HepG2 (cell line): ENCODE data around the gene GLIS1. TPM values are rescaled to one million over a fixed set of nuclear protein-coding genes. Genes with fewer than 3 reads are reported as not detected.

Experiments
- ATAC-seq: fragments of 200-7000 bp; cut with Tn5 transposase; 3 replicates; pipeline ENCODE4 v1.9.1; 2020; ENCODE audit warnings: mild to moderate bottlenecking, moderate library complexity
- BruUV-seq: library from RNA; stranded (reverse); fragments of 400-500 nt; replicated peaks from 2 replicates; lab custom pipeline; 2021; lab: Mats Ljungman, UMichigan
- CTCF ChIA-PET: fragments of 300-600 bp; formaldehyde crosslinking; extraction: SDS; loops from one replicate; lab custom pipeline; 2021; ENCODE audit warnings: low total read pairs, inconsistent platforms, low intra/inter-chr PET ratio; lab: Yijun Ruan, JAX
- POLR2A ChIA-PET: fragments of 350-600 bp; sonication (Branson Sonifier 250); formaldehyde crosslinking; loops from one replicate; lab custom pipeline; 2020; ENCODE audit warnings: antibody characterized with exemption, inconsistent platforms; lab: Yijun Ruan, JAX
- DNase-seq: peaks from one replicate; pipeline ENCODE4 v3.0.0-alpha.2; 2015; ENCODE audit warnings: low spot score
- FAIRE-seq: peaks from 3 replicates; lab custom pipeline; 2011; peaks lifted over from hg19 to GRCh38; lab: Jason Lieb, UNC
- H2AFZ ChIP-seq: one replicate; pipeline ENCODE4 v1.6.1; 2011; ENCODE audit warnings: low read length, inconsistent platforms
- H3K27ac ChIP-seq: fragments of 300-600 bp; 3 replicates; pipeline ENCODE4 v1.8.0; 2011; ENCODE audit warnings: mixed run types, mild to moderate bottlenecking, mixed read lengths, low read length, inconsistent platforms; ENCODE audit not compliant: insufficient read depth; ENCODE audit errors: extremely low read length
- H3K27me3 ChIP-seq, 2 experiments: fragments of 200-600 bp in 1 of 2; 2 replicates in 1 of 2; 3 replicates in 1 of 2; pipeline versions ENCODE4 v1.6.0 to v1.8.0; 2011; ENCODE audit warnings: low read length in 2 of 2, mild to moderate bottlenecking in 2 of 2, moderate library complexity in 2 of 2, inconsistent platforms in 1 of 2; ENCODE audit not compliant: insufficient read depth in 2 of 2, control insufficient read depth in 1 of 2
- H3K36me3 ChIP-seq, 2 experiments: fragments of 200-600 bp in 1 of 2; replicated peaks in 1 of 2; 2 replicates in 1 of 2; 3 replicates in 1 of 2; pipeline versions ENCODE4 v1.5.1 to v1.8.0; 2011; ENCODE audit warnings: low read length in 2 of 2, inconsistent platforms in 1 of 2; ENCODE audit not compliant: insufficient read depth in 2 of 2, control insufficient read depth in 1 of 2
- H3K4me1 ChIP-seq: 2 replicates; pipeline ENCODE4 v1.5.1; 2012; ENCODE audit warnings: low read length, inconsistent platforms; ENCODE audit not compliant: insufficient read depth
- H3K4me2 ChIP-seq: 2 replicates; pipeline ENCODE4 v1.6.0; 2011; ENCODE audit warnings: low read depth, low read length, inconsistent platforms
- H3K4me3 ChIP-seq, 3 experiments: fragments of 200-600 bp in 1 of 3; sonication (generic), shearing (Covaris generic) in 1 of 3; replicated peaks in 1 of 3; 2 replicates each; pipeline ENCODE4 v1.5.1; 2011 to 2016; ENCODE audit warnings: low read length in 3 of 3, inconsistent platforms in 2 of 3, low read depth in 2 of 3, mild to moderate bottlenecking in 2 of 3, control low read depth in 1 of 3, mixed read lengths in 1 of 3; ENCODE audit not compliant: insufficient read depth in 1 of 3
- H3K79me2 ChIP-seq: one replicate; pipeline ENCODE4 v1.6.1; 2011; ENCODE audit warnings: low read length, inconsistent platforms; ENCODE audit not compliant: insufficient read depth
- H3K9ac ChIP-seq: 2 replicates; pipeline ENCODE4 v1.6.0; 2011; ENCODE audit warnings: mild to moderate bottlenecking, low read depth, low read length, inconsistent platforms; ENCODE audit not compliant: insufficient read depth
- H3K9me3 ChIP-seq: 2 replicates; pipeline ENCODE4 v1.5.1; 2012; ENCODE audit warnings: mild to moderate bottlenecking, low read length
- H4K20me1 ChIP-seq: 2 replicates; pipeline ENCODE4 v1.6.0; 2011; ENCODE audit warnings: inconsistent platforms, mild to moderate bottlenecking, low read length, moderate library complexity; ENCODE audit not compliant: insufficient read depth
- ARNT ChIP-seq: fragments of 450-650 bp; IDR thresholded peaks from 2 replicates; pipeline ENCODE4 v1.6.1; 2017
- CHCHD3 ChIP-seq: sonication (generic); formaldehyde crosslinking; IDR thresholded peaks from 2 replicates; pipeline ENCODE4 v1.8.0; 2022; ENCODE audit warnings: mild to moderate bottlenecking, missing genetic modification reagents, moderate library complexity
- EZH2 ChIP-seq: conservative IDR thresholded peaks from 2 replicates; pipeline ENCODE4 v1.6.1; 2012; ENCODE audit warnings: mild to moderate bottlenecking, low read depth, low read length, moderate library complexity
- KDM5B ChIP-seq: sonication (generic); formaldehyde crosslinking; IDR thresholded peaks from 2 replicates; pipeline ENCODE4 v1.4.0; 2020; ENCODE audit warnings: missing genetic modification reagents, mild to moderate bottlenecking, borderline replicate concordance
- MBD4 ChIP-seq: IDR thresholded peaks from 2 replicates; pipeline ENCODE4 v1.6.1; 2012; ENCODE audit warnings: low read length, inconsistent platforms, borderline replicate concordance
- NFKBIZ ChIP-seq: IDR thresholded peaks from 2 replicates; pipeline ENCODE4 v1.6.1; 2018; ENCODE audit warnings: missing genetic modification reagents, missing compliant biosample characterization
- NFYC ChIP-seq: IDR thresholded peaks from 2 replicates; pipeline ENCODE4 v1.6.1; 2016; ENCODE audit warnings: missing genetic modification reagents, missing compliant biosample characterization
- NPAS2 ChIP-seq: sonication (generic); formaldehyde crosslinking; IDR thresholded peaks from 2 replicates; pipeline ENCODE4 v1.8.0; 2022; ENCODE audit warnings: mild to moderate bottlenecking, missing genetic modification reagents, borderline replicate concordance
- TCF7 ChIP-seq: sonication (generic); IDR thresholded peaks from 2 replicates; pipeline ENCODE4 v1.6.1; 2016; ENCODE audit warnings: antibody characterized with exemption, low read depth
- TEAD2 ChIP-seq: sonication (generic); formaldehyde crosslinking; IDR thresholded peaks from 2 replicates; pipeline ENCODE4 v1.9.0; 2021; ENCODE audit warnings: missing genetic modification reagents
- ZBTB39 ChIP-seq: sonication (generic); formaldehyde crosslinking; IDR thresholded peaks from 2 replicates; pipeline ENCODE4 v1.5.0; 2020; ENCODE audit warnings: missing genetic modification reagents
- ZFP1 ChIP-seq: IDR thresholded peaks from 2 replicates; pipeline ENCODE4 v1.6.1; 2016
- ZKSCAN1 ChIP-seq: fragments of 150-350 bp; IDR thresholded peaks from 2 replicates; pipeline ENCODE4 v1.6.1; 2014; ENCODE audit warnings: low read length
- ZNF468 ChIP-seq: sonication (generic); formaldehyde crosslinking; IDR thresholded peaks from 2 replicates; pipeline ENCODE4 v1.8.0; 2022; ENCODE audit warnings: mild to moderate bottlenecking, moderate library complexity, missing genetic modification reagents
- ZNF678 ChIP-seq: sonication (generic); formaldehyde crosslinking; IDR thresholded peaks from 2 replicates; pipeline ENCODE4 v1.4.0; 2020; ENCODE audit warnings: mild to moderate bottlenecking, missing genetic modification reagents
- ZNF709 ChIP-seq: sonication (generic); formaldehyde crosslinking; IDR thresholded peaks from 2 replicates; pipeline ENCODE4 v1.5.0; 2020; ENCODE audit warnings: mild to moderate bottlenecking, missing genetic modification reagents
- WGBS: methylation state at CpG from one replicate; pipeline ENCODE4 v1.1.6; 2017; ENCODE audit warnings: low lambda C conversion rate; 5-methylcytosine and 5-hydroxymethylcytosine counted together
- in situ Hi-C: cut with HindIII; loops from 2 replicates; pipeline ENCODE4 v1.10.0; 2017; ENCODE audit warnings: low pct_unique_long_range_greater_than_20kb; ENCODE audit not compliant: extremely low pct_ligation_motif_present
- intact Hi-C: fragments of 100-400 bp; cut with micrococcal nuclease; formaldehyde crosslinking; loops from one replicate; pipeline ENCODE4 v1.10.0; 2022; ENCODE audit not compliant: unreplicated experiment
- polyA plus RNA-seq, 8 experiments: library from polyadenylated mRNA; depleted of rRNA in 3 of 8; stranded (reverse) in 7 of 8; unstranded in 1 of 8; fragments of >200 nt; fragmentation: Illumina TruSeq in 4 of 8; extraction: Trizol in 4 of 8; gene quantifications; 2 replicates each; pipeline versions ENCODE4 v1.2.1 to v1.2.3, GENCODE V29; 2011 to 2016; ENCODE audit warnings: low read depth in 4 of 8, missing spikeins in 1 of 8, mixed read lengths in 1 of 8; ENCODE audit not compliant: insufficient read depth in 1 of 8
- total RNA-seq, 5 experiments: library from RNA; depleted of rRNA; stranded (reverse); fragments of >200 nt; fragmentation: Illumina TruSeq; extraction: Trizol; gene quantifications; 2 replicates each; pipeline ENCODE4 v1.2.3, GENCODE V29; 2016; ENCODE audit warnings: low read depth in 1 of 5
- TF ChIP-seq, protein P1 (sequence below): sonication (generic); formaldehyde crosslinking; IDR thresholded peaks from 2 replicates; pipeline ENCODE4 v1.5.0; 2020; ENCODE audit warnings: missing genetic modification reagents, mild to moderate bottlenecking, borderline replicate concordance
- TF ChIP-seq, protein P2 (sequence below): sonication (generic); formaldehyde crosslinking; IDR thresholded peaks from 2 replicates; pipeline ENCODE4 v1.4.0; 2020; ENCODE audit warnings: missing genetic modification reagents
- TF ChIP-seq, protein P3 (sequence below): sonication (generic); formaldehyde crosslinking; IDR thresholded peaks from 2 replicates; pipeline ENCODE4 v1.8.0; 2022; ENCODE audit warnings: mild to moderate bottlenecking, missing genetic modification reagents, moderate library complexity

Gene GLIS1
- total and polyA plus RNA-seq, 2 of the 13 experiments (the other 11 are each of a cell fraction or from before 2014, with no cell fraction given): 0.03 TPM; not detected in 1

GRCh38 chr1:53465023-53465957 is 273.7 kb downstream of the GLIS1 start:
- Histone ChIP-seq H3K36me3 (no peaks in the 10 kb centered on the region), H3K9ac (no peak overlapping the region), H3K9me3 (no peaks in the 10 kb centered on the region), H4K20me1 (no peaks in the 10 kb centered on the region), H3K4me2 (no peak overlapping the region), H3K27ac (no peak overlapping the region), H3K4me3 (no peak overlapping the region), H3K79me2 (no peaks in the 10 kb centered on the region), H3K27me3 (peaks cover 3 to 29% of the 10 kb centered on the region in 2 experiments; a peak in 3 of 5 replicates), H2AFZ (no peak overlapping the region), H3K4me1 (no peaks in the 10 kb centered on the region)
- CTCF ChIA-PET: no interaction called here
- intact Hi-C loops (no loop called here), in situ Hi-C loops (no loop called here)
- DNase-seq: no peak
- 0% methylated on average over 4 of the region's 4 CpGs for WGBS
- FAIRE-seq: no peak
- TF ChIP-seq KDM5B (CRISPR knock-in tag) (no peak), MBD4 (no peak), ZNF468 (CRISPR knock-in tag) (no peak), TEAD2 (no peak), ZNF678 (CRISPR knock-in tag) (no peak), ARNT (no peak), EZH2 (no peak), TCF7 (no peak), ZNF709 (CRISPR knock-in tag) (no peak), ZBTB39 (CRISPR knock-in tag) (no peak), NFYC (CRISPR knock-in tag) (no peak), NFKBIZ (no peak), ZKSCAN1 (no peak), CHCHD3 (CRISPR knock-in tag) (no peak), ZFP1 (CRISPR knock-in tag) (no peak), NPAS2 (CRISPR knock-in tag) (no peak)
- TF ChIP-seq, protein P1, sequence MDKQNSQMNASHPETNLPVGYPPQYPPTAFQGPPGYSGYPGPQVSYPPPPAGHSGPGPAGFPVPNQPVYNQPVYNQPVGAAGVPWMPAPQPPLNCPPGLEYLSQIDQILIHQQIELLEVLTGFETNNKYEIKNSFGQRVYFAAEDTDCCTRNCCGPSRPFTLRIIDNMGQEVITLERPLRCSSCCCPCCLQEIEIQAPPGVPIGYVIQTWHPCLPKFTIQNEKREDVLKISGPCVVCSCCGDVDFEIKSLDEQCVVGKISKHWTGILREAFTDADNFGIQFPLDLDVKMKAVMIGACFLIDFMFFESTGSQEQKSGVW (CRISPR knock-in tag): no peak
- TF ChIP-seq, protein P2, sequence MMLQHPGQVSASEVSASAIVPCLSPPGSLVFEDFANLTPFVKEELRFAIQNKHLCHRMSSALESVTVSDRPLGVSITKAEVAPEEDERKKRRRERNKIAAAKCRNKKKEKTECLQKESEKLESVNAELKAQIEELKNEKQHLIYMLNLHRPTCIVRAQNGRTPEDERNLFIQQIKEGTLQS (CRISPR knock-in tag): no peak
- TF ChIP-seq, protein P3, sequence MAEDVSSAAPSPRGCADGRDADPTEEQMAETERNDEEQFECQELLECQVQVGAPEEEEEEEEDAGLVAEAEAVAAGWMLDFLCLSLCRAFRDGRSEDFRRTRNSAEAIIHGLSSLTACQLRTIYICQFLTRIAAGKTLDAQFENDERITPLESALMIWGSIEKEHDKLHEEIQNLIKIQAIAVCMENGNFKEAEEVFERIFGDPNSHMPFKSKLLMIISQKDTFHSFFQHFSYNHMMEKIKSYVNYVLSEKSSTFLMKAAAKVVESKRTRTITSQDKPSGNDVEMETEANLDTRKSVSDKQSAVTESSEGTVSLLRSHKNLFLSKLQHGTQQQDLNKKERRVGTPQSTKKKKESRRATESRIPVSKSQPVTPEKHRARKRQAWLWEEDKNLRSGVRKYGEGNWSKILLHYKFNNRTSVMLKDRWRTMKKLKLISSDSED: no peak
- BruUV-seq: no TSS peak
- POLR2A ChIA-PET: no interaction called here
- no peak for ATAC-seq
